HFFc6 (cell line): ENCODE measurements around the gene JAG1. TPM values are rescaled to one million over a fixed set of nuclear protein-coding genes. Genes with fewer than 3 reads are reported as not detected.

Experiments
- DNase-seq: peaks from one replicate; pipeline ENCODE4 v3.0.0-alpha.2; 2018
- H3K27ac Mint-ChIP-seq: 2 replicates; pipeline ENCODE4 v1.8.0; 2020; ENCODE audit warnings: mild to moderate bottlenecking, mixed read lengths
- H3K27me3 Mint-ChIP-seq: 2 replicates; pipeline ENCODE4 v1.8.0; 2021; ENCODE audit warnings: mild to moderate bottlenecking, moderate library complexity, mixed read lengths; ENCODE audit not compliant: insufficient read depth
- H3K36me3 Mint-ChIP-seq: 2 replicates; pipeline ENCODE4 v1.8.0; 2021; ENCODE audit warnings: low read depth, mixed read lengths
- H3K4me1 Mint-ChIP-seq: 2 replicates; pipeline ENCODE4 v1.8.0; 2020; ENCODE audit warnings: low read depth, mixed read lengths
- H3K4me3 Mint-ChIP-seq: 2 replicates; pipeline ENCODE4 v1.8.0; 2020; ENCODE audit warnings: mild to moderate bottlenecking, moderate library complexity, mixed read lengths
- H3K9me3 Mint-ChIP-seq: 2 replicates; pipeline ENCODE4 v1.8.0; 2020; ENCODE audit warnings: mild to moderate bottlenecking, mixed read lengths
- CTCF ChIP-seq: fragments of 200-600 bp; sonication (generic); IDR thresholded peaks from 2 replicates; pipeline ENCODE4 v1.5.0; 2021; ENCODE audit warnings: antibody characterized with exemption, mild to moderate bottlenecking
- total RNA-seq, 6 experiments: library from RNA; stranded (reverse); fragmentation: NEBNext Ultra II Directional; extraction: Animal tissue kit (Norgen Biotek cat#: 25700); gene quantifications; 2 replicates in 1 of 6; 3 replicates in 5 of 6; pipeline ENCODE4 v1.2.3, GENCODE V29; 2021

Gene JAG1
- total RNA-seq, 6 experiments from 2014 or later, result 3.0 to 9.3 (median 8.2) TPM

DNA sequence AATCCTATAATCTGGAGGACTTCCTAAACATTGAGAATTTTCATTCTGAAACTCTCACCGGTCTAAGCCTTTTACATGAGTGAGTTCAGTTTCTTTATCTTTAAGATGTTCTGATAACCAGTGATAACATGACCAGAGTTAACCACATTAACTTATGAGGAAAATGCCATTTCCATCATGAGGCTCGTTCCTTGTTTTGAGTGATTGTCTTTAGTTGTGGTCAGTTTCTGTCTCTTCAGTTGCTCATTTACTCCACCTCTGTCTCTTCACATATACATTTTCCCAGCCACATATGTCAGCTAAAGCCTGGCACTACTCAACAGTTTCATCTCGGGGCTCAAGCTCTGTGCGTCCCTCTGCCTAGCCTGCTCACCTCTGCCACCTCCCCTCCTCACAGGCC, 70.4 kb downstream of the JAG1 start:
- no peaks in the 10 kb centered on the region; the same call in 1 of the 2 replicates for H3K27me3 Mint-ChIP-seq
- H3K4me1 Mint-ChIP-seq, result peaks cover 43% of the 10 kb centered on the region
- DNase-seq, result no peak
- no peak overlapping the region for H3K4me3 Mint-ChIP-seq
- no peaks in the 10 kb centered on the region for H3K9me3 Mint-ChIP-seq
- peaks cover 19% of the 10 kb centered on the region for H3K36me3 Mint-ChIP-seq
- TF ChIP-seq CTCF, result no peak
- H3K27ac Mint-ChIP-seq, result no peak overlapping the region

DNA sequence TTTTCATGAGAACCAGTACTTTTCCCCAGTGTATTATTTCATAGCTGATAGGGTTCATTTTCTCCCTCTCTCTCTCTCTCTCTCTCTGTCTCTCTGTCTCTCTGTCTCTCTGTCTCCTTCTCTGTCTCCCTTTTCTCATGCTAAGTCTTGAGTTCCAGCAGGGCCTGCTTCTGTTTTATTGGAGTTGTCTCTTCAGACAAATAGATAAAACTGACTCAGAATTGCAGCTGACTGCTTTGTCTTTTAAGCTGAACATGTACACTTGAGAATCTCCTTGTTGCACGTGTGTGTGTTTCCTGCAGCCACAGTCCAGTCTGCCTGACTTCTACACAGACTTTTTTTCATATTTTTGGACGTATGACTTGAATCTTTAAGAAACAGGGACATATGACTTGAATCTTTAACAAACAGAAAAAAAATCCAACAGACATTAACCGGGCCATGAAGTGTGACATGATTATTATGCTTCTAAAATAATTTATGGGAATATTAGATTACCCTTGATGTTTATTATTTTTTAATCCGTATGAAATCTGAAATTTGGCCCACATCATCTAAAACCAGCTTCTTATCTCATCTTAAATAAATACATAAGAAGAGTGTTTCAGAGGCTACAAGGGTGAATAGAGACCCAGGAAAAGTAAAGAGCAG, 71.5 kb downstream of the JAG1 start:
- no peak for TF ChIP-seq CTCF
- Mint-ChIP-seq H3K27me3 (no peaks in the 10 kb centered on the region; the same call in 1 of the 2 replicates), H3K36me3 (peaks cover 21% of the 10 kb centered on the region), H3K9me3 (no peaks in the 10 kb centered on the region), H3K4me3 (no peak overlapping the region), H3K4me1 (peaks cover 53% of the 10 kb centered on the region), H3K27ac (no peak overlapping the region)
- DNase-seq, result no peak

DNA sequence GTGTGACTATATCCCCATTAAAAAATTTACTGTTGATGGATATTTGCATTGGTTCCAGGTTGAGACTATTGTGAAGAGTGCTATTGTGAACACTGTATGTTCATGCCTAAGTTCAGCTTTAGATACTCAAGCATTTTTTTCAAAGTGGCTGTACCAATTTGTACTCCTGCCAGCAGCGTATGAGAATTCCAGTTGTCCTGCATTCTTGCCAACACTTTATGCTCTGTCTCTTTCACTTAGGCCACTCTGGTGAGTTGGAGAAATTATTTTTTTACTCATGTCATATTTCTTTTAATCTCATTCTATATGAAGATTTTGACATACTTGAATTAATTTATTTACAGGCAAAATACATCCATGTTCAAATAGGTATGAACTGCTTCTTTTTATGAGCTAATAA, 76.2 kb downstream of the JAG1 start:
- DNase-seq, result no peak
- Mint-ChIP-seq H3K36me3 (peaks cover 26% of the 10 kb centered on the region), H3K4me3 (peak overlapping the region; percentile 81; the same call in 1 of the 2 replicates), H3K27ac (peak overlapping the region; percentile 84), H3K4me1 (peaks cover 66% of the 10 kb centered on the region), H3K9me3 (no peaks in the 10 kb centered on the region), H3K27me3 (no peaks in the 10 kb centered on the region; the same call in 1 of the 2 replicates)
- TF ChIP-seq CTCF, result no peak

DNA sequence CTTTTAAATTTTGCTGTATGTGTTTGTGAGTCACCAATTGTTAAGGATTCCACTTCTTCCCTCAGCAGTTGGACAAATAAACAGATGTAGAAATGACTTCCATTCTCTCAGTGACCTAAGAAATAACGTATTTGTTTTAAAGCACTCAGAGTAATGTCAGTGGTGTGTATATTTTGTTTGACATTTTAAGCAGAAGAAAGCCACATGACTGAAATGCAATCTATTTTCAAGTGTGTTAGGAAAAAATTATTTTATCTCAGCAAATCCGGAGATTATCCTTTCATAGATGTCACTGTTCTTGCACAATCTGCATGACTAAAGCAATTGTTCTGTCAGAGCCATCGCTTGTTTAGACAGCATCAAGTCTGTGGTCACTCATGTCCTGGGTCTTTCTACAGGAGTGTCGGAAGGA, 77.1 kb downstream of the JAG1 start:
- Mint-ChIP-seq H3K27me3 (no peaks in the 10 kb centered on the region), H3K4me1 (peaks cover 68% of the 10 kb centered on the region), H3K27ac (peak overlapping the region; percentile 84), H3K36me3 (peaks cover 18% of the 10 kb centered on the region; the same call in 1 of the 2 replicates), H3K9me3 (no peaks in the 10 kb centered on the region), H3K4me3 (peak overlapping the region; percentile 81)
- DNase-seq, result peak; percentile 77
- no peak for TF ChIP-seq CTCF

GRCh38 chr20:10595985-10596384, 77.8 kb downstream of the JAG1 start:
- Mint-ChIP-seq H3K36me3 (peaks cover 11% of the 10 kb centered on the region; the same call in 1 of the 2 replicates), H3K27me3 (no peaks in the 10 kb centered on the region), H3K27ac (peak overlapping the region; percentile 16; the same call in 1 of the 2 replicates), H3K9me3 (no peaks in the 10 kb centered on the region), H3K4me3 (no peak overlapping the region), H3K4me1 (peaks cover 76% of the 10 kb centered on the region)
- no peak for TF ChIP-seq CTCF
- DNase-seq, result no peak
